ENCODE measurements around the gene PELI3.

PELI3 gene

GRCh38 chr11:66480117-66480938 lies 13.6 kb downstream of the PELI3 start, which contains the start of gene DPP3:
Gene DPP3, plus strand, starts transcription at chr11:66480434. Its CDS starts 1,767 bp downstream, at chr11:66482201.
- TF ChIP-seq CTCF (IDR thresholded peaks at IDR 0.05) = no peak

- TF ChIP-seq CTCF (IDR thresholded peaks at IDR 0.05) = no peak
Measured at GRCh38 chr11:66484806-66485380, 18.2 kb downstream of the PELI3 start.

- TF ChIP-seq CTCF (IDR thresholded peaks at IDR 0.05) = no peak
Measured at GRCh38 chr11:66488957-66489356, 22.3 kb downstream of the PELI3 start.

- TF ChIP-seq CTCF (IDR thresholded peaks at IDR 0.05) = no peak
Measured at GRCh38 chr11:66489636-66490035, 22.9 kb downstream of the PELI3 start.

GRCh38 chr11:66491315-66491935 lies 24.7 kb downstream of the PELI3 start:
- peak; percentile 42 for TF ChIP-seq CTCF (IDR thresholded peaks at IDR 0.05)

- no peak for TF ChIP-seq CTCF (IDR thresholded peaks at IDR 0.05)
Measured at GRCh38 chr11:66492161-66492865, 25.6 kb downstream of the PELI3 start.

- no peak for TF ChIP-seq CTCF (IDR thresholded peaks at IDR 0.05)
Measured at GRCh38 chr11:66493130-66493529, 26.4 kb downstream of the PELI3 start.

Data from LNCAP (cell line).